Loucy (cell line): ENCODE measurements around the gene TOLLIP.

ENCODE experiments used
- EZH2phosphoT487 ChIP-seq: fragments of 200-600 bp; IDR thresholded peaks from 2 replicates; pipeline ENCODE4 v1.6.1; 2018; ENCODE audit warnings: antibody characterized with exemption, mild to moderate bottlenecking, moderate library complexity, borderline replicate concordance
- TF ChIP-seq, protein P1 (sequence below): fragments of 200-600 bp; sonication (generic); conservative IDR thresholded peaks from 2 replicates; pipeline ENCODE4 v1.5.1; 2014; ENCODE audit warnings: mild to moderate bottlenecking, antibody characterized with exemption, low read length

DNA sequence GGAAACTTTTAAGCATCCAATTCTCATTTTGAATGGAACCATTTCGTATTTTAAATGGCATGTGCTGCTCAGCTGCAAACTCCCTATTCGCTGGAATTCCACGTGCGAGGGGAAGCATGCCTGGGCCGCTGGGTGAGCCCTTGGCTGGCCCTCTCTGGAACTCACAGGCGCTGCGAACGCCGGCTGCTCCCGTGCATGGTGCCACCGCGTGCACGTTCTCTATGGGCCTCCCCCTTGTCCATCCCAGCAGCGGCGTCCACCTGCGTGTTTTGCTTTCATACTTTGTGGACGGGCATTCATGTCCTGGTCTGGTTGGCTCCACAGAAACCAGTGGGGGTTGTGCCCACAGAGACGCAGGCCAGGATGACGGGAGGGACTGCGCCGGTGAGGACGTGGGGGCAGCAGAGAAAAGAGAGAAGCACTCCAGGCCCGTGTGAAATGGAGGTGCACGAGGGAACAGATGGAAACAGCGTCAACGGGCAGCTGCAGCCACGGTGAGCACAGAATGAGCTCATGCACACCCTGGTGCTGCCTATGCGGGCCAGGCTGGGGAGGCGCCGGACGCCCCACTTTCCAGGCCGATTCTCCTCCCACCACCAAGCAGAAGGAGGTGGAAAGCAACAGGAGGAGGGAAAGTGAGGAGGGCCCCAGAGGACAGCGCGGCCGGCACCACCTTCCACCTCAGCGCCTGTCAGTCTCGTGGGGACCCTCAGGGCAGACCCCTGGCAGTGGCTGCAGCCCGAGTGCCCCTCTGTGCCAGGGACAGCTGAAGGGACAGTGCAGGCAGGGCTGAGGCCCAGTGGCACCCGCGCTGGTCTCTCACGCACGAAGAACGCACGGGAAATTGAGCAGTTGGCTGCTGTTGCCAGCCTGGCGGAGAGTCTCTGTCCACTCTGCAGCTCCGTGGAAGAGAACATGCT is 29.1 kb downstream of the TOLLIP start:
- TF ChIP-seq, protein P1, sequence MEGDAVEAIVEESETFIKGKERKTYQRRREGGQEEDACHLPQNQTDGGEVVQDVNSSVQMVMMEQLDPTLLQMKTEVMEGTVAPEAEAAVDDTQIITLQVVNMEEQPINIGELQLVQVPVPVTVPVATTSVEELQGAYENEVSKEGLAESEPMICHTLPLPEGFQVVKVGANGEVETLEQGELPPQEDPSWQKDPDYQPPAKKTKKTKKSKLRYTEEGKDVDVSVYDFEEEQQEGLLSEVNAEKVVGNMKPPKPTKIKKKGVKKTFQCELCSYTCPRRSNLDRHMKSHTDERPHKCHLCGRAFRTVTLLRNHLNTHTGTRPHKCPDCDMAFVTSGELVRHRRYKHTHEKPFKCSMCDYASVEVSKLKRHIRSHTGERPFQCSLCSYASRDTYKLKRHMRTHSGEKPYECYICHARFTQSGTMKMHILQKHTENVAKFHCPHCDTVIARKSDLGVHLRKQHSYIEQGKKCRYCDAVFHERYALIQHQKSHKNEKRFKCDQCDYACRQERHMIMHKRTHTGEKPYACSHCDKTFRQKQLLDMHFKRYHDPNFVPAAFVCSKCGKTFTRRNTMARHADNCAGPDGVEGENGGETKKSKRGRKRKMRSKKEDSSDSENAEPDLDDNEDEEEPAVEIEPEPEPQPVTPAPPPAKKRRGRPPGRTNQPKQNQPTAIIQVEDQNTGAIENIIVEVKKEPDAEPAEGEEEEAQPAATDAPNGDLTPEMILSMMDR: no peak
- no peak for TF ChIP-seq EZH2phosphoT487
